GM08714 (cell line): ENCODE data around the gene SMARCD2.
"Not testable (repeated sequence)": the region's sequence is repeated elsewhere in the genome, so short reads cannot be mapped to it uniquely, and the experiment has no call there.

Experiments
- H3K4me3 ChIP-seq: fragments of 200-500 bp; sonication (Bioruptor generic); 2 replicates; pipeline ENCODE4 v1.5.1; 2014; ENCODE audit warnings: mild to moderate bottlenecking, low read length, inconsistent platforms
- ZNF274 ChIP-seq: IDR thresholded peaks from 2 replicates; pipeline ENCODE4 v1.6.1; 2012; ENCODE audit warnings: mild to moderate bottlenecking, low read depth, low read length

The SMARCD2 gene

GRCh38 chr17:63816669-63817068, 25.8 kb downstream of the SMARCD2 start:
- TF ChIP-seq ZNF274, result no peak
- no peak overlapping the region for H3K4me3 ChIP-seq

- no peak overlapping the region for H3K4me3 ChIP-seq
- no peak for TF ChIP-seq ZNF274
Observed at GRCh38 chr17:63816123-63816522, 26.4 kb downstream of the SMARCD2 start.

- H3K4me3 ChIP-seq, result no peak overlapping the region
- TF ChIP-seq ZNF274, result no peak
Observed at GRCh38 chr17:63809970-63810369, 32.5 kb downstream of the SMARCD2 start.

- H3K4me3 ChIP-seq, result no peak overlapping the region
- TF ChIP-seq ZNF274, result no peak
Observed at GRCh38 chr17:63805591-63805990, 36.9 kb downstream of the SMARCD2 start.

GRCh38 chr17:63804328-63804727, 38.2 kb downstream of the SMARCD2 start:
- H3K4me3 ChIP-seq, result no peak overlapping the region
- TF ChIP-seq ZNF274, result no peak

- H3K4me3 ChIP-seq, result no peak overlapping the region
- TF ChIP-seq ZNF274, result no peak
Observed at GRCh38 chr17:63800783-63801182, 41.7 kb downstream of the SMARCD2 start.

GRCh38 chr17:63798572-63799106, 43.8 kb downstream of the SMARCD2 start:
- H3K4me3 ChIP-seq, result no peak overlapping the region
- TF ChIP-seq ZNF274, result no peak

- not testable (repeated sequence) for H3K4me3 ChIP-seq
Observed at GRCh38 chr17:63796375-63796774, 46.1 kb downstream of the SMARCD2 start.

GRCh38 chr17:63792055-63792729, 50.3 kb downstream of the SMARCD2 start:
- H3K4me3 ChIP-seq, result no peak overlapping the region
- TF ChIP-seq ZNF274, result no peak

- no peak for TF ChIP-seq ZNF274
- no peak overlapping the region for H3K4me3 ChIP-seq
Observed at GRCh38 chr17:63790057-63790456, 52.4 kb downstream of the SMARCD2 start.

GRCh38 chr17:63786971-63787711, 55.3 kb downstream of the SMARCD2 start:
- no peak for TF ChIP-seq ZNF274
- H3K4me3 ChIP-seq, result no peak overlapping the region

- no peak overlapping the region for H3K4me3 ChIP-seq
- TF ChIP-seq ZNF274, result no peak
Observed at GRCh38 chr17:63786117-63786516, 56.4 kb downstream of the SMARCD2 start.

GRCh38 chr17:63785556-63785955, 56.9 kb downstream of the SMARCD2 start:
- H3K4me3 ChIP-seq, result no peak overlapping the region
- no peak for TF ChIP-seq ZNF274

GRCh38 chr17:63783522-63783921, 59.0 kb downstream of the SMARCD2 start:
- no peak for TF ChIP-seq ZNF274
- H3K4me3 ChIP-seq, result no peak overlapping the region
